Stimulated activated CD8-positive, alpha-beta memory T cell treated with anti-CD3 and anti-CD28 coated beads, Interleukin-4, amount 100 ng/mL, for 24 hours (primary cell): ENCODE measurements around the gene EIF3D.
A peak's percentile ranks its signal among the peaks of the same experiment; 100 is the strongest.

Experiments
- DNase-seq: peaks from one replicate; pipeline ENCODE4 v3.0.0-alpha.2; 2020; ENCODE audit warnings: low read depth

EIF3D gene

DNA sequence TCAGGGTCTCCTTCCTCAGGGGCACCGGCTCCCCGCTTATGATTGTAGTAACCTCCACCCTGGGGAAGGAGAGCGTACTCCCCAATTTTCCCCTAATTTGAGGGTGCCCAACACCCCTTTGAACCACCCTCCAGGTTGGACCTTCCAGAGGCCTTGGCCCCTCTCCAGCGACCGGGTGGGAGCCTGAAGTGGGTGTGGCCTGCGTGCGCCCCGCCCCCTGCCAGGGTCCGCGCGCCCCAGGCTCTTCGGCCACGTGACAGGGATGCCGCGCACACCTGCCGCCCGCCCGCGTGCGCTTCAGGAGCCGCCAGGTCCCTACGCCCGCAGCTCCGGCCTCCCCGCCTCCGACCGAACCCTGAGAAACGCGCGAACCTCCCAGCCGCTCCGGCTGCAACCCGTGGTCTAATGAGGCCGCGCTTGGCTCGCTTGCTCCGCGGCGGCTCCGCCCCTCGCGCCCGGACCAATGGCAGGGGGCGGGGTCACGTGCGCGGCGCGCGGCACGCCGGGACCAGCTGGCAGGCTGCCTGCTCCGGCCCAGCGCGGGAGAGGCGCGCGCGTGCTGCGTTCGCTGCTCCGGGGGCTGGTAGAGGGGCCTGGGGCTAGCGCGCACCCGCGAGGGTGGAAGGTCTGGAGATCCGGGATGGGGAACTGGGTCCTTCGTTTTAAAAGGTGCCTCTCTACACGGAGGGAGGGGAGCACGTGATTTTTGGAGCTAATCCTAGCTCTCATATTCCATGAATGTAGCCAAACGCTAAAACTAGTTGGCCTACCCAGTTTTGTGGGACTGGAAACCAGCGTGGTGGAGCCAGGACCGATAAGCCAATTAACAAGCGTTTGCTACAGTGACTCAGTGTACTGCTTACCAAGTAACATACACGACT is 22.1 kb downstream of the EIF3D start, which contains the start of gene FOXRED2:
Gene FOXRED2 (minus strand): TSS at position 404 of the 881 bp plus-strand sequence. CDS start 618 bp downstream, outside the sequence.
- peak; percentile 82 for DNase-seq

DNA sequence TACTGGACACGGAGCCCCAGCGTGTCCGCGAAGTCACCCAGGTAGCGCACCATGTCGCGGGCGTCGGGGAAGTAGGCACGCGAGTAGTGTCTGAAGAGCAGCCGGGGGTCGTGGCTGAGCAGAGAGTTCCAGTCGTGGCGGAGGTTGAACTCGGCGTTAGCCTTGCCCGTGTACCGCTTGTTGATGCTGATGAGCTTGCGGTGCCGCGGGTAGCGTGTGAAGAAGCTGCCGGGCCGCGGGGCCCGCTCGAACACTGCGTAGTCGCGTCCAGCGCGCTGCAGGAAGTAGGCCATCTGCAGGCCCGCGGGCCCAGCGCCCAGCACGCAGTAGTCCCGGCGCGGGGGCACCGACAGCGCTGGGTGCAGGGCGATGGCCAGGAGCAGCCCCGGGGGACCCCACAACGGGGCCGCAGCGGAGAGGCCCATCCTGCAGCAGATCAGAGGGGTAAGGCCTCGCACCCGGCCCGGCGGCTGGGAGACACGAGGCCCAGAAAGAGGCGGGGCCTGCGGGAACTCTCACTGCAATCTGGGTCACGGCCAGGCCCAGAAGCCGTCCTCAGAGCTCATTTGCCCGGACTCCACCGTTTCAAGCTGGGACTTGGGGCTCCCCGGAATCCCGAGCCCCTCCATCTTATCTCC is 22.8 kb downstream of the EIF3D start:
- DNase-seq = no peak

DNA sequence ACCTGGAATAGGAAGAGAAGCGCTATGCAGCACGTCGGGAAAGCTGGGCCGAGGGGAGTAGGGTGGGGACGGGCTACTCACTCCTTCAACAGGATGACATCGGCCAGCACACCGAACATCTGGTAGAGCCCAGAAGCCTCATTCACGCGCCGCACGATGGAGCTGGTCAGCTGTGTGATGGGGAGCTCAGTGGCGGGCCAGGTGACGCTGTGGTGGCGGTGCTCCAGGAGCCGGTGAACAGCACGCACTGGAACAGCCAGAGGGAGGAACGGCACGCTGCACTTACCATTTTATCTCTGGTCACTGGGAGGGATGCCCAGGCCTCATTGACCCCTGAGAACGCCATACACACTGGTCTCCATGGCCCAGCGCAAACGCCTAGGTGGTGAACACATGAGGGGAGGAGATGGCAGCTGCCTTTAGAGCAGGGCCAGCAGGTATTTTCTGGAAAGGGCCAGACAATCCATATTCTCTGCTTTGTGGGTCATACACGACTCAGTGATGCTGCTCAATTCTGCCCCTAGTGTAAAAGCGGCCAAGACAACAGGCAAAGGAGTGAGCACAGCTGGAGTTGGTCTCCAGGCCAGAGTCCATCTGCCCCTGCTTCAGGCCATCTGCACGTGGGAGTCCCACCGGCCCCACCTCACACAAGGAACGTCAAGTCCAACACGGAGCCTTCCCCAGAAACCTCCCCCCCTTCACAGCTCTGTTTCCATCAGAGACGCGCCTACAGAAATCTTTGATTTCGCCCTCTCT is 30.9 kb downstream of the EIF3D start:
- DNase-seq = no peak

DNA sequence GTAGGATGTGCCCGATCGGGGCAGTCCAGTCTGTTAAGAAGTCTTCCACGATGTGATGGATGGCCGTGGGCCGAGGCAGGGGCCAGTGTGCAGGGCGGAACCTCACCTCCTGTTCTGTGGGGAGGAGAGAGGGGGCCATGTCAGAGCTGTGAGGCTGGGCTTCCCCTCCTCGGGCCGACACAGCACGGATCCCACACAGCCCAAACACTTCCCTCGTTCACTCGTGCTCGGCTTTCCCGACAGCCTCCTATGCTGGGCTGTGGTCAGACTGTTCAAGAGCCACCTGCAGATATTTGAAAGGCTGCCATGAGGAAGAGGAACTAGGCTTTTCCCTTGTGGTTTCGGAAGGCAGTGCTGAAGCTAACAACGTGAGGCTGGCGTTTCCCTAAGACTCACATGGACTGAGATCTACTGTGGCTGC is 35.3 kb downstream of the EIF3D start:
- DNase-seq = no peak

DNA sequence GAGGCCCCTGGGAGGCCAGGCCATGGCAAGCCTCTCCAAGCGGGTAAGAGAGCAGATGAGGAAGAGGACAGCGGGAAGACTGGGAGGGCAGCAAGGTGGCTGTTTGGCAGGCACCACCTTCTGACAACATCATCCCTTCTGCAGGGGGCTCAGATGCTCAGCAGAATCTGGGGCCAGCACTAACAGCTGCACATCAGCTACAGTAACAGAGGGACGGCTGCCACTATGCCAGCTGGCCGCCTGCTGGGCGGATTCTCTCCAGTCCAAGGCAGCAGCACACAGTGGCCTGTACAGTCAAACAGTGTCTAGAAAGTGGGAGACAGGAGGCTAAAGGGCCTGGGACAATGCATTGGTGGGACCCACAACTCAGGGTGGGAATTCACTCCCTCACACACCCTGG is 36.9 kb downstream of the EIF3D start:
- no peak for DNase-seq

DNA sequence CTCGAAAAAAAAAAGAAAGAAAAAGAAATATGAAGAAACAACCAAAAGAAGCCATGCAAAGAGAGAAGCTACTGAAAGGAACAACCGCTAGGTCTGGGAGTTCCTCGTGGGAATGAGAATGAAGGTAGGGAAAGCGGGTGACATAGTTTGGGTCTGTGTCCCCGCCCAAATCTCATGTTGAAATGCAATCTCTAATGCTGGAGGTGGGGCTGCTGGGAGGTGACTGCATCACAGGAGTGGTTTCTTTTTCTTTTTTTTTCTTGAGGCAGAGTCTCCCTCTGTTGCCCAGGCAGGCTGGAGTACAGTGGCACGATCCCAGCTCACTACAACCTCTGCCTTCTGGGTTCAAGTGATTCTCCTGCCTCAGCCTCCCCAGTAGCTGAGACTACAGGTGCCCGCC is 37.8 kb downstream of the EIF3D start:
- no peak for DNase-seq

DNA sequence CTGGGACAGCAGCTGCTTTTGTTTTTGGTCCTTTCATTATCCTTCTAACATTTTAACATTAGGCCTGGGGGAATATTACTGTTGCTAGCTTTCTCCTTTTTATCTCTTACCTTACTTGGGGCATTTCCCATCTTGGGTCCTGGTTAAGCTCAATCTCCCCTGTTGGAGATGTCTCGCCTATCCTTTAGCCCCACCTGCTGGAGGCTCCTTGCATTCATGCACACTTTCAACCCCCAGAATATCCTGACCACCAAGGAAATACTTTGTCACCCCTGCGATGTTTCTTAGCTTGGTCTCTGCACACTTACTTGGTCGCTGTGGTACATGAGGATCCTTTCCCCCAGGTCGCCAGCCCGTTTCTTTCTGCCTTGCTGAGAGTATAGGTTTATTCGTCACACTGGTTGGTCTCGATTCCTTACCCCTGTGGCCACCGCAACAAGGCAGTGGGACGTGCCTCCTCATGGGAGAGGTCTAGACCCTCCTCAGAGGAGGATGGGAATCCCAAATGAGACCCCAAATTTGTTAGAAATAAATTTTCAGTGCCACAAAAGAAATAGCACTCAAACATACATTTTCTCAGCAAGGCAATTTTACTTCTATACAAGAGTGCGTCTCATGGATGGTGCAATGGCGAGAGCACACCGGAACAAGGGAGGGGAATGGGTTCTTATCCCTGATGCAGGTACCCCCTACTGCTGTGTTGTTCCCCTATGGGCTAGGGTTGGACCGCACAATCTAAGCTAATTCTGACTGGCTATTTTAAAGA is 42.2 kb downstream of the EIF3D start:
- peak; percentile 51 for DNase-seq

DNA sequence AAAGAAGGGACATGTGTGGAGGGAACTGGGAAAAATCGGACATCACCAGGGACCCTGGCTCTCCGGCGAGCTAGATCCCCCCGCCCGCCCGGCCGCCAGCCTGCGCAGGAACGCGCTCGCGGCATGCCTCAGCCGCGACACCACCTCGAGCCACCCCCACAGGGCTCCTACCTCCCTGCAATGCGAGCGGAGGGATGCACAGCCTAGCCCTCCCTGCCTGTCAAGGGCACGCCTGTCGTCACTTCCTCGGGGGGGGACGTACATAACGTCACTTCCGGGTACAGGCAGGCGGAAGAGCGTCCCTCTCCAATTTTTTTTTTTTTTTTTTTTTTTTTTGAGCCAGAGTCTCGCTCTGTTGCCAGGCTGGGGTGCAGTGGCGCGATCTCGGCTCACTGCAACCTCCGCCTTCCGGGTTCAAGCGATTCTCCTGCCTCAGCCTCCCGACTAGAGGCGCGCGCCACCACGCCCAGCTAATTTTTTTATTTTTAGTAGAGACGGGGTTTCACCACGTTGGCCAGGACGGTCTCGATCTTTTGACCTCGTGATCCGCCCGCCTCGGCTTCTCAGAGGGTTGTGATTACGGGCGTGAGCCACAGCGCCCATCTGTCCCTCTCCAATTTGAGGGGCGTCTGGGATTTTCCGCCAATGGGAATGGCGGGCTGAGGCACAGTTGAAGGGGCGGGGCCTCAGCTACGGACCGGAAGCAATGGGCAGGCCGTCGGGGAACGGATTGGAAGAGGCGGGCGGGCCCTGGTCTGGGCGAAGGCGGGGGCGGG is 47.4 kb downstream of the EIF3D start, which contains the start of gene TXN2:
Gene TXN2 (minus strand): TSS at position 248 of the 776 bp plus-strand sequence. CDS start 803 bp downstream, outside the sequence.
- peak; percentile 89 for DNase-seq

DNA sequence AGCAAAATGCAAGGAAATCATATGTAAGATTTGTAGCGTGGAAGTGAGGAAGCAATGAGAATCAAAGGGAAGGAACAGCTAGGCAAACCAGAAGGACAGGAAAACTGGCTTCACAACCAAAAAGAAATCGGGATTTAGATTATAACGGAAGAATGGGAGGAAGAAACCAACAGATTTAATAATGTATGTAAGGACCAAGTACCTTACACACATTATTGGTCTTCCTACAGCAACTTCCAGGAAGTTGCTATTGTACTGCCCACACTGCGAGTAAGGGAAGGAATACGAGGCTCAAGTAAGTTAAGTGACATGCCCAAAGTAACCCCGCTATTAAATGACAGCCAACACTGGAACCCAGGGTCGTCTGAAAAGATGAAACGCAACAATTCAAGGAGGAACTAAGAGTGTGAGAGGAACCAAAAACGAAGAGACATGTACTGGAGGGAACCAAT is 48.0 kb downstream of the EIF3D start:
- no peak for DNase-seq

DNA sequence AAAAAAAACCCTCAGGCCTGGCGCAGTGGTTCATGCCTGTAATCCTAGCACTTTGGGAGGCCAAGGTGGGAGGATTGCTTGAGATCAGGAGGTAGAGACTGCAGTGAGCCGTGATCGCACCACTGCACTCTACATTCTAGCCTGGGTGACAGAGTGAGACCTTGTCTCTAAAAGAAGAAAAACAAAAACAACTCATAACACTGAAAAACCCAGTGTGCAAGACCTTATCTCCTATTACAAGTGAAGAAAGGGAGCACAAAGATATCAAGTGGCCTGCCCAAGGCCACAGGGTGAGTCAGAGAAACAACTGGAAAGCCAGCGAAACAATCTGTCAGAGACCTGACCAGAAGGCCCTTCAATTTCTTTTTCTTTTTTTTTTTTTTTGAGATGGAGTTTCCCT is 50.0 kb downstream of the EIF3D start:
- DNase-seq = no peak

DNA sequence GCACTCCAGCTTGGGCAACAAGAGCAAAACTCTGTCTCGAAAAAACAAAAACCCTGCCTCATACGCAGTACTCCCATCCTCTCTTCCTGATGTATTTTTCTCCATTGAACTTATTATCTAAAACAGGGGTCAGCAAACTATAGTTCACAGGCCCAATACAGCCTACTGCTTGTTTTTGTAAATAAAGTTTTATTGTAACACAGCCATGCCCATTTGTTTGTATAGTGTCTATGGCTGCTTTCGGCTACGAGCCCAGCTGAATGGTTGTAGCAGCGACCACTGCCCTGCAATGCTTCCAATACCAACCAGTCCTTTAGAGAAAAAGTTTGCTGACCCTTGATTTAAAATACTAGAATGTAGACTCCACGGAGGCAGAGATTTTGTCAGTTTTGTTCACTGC is 53.6 kb downstream of the EIF3D start:
- DNase-seq = no peak

DNA sequence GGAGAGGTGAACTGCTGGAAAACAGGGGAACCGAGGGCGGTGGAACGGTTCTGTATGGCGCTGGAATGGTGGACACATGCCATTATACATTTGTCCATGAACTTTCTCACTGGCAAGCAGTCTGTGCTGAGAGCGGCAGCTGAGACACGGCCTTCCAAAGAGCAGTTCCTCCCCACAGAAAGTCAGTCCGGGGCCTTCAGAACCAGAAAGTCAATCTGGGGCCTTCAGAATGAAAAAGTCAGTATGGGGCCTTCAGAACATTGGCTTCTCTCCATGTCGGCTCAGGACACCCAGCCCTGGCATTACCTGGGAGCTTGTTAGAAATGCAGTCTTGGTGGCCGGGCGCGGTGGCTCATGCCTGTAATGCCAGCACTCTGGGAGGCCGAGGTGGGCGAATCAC is 56.3 kb downstream of the EIF3D start:
- no peak for DNase-seq

DNA sequence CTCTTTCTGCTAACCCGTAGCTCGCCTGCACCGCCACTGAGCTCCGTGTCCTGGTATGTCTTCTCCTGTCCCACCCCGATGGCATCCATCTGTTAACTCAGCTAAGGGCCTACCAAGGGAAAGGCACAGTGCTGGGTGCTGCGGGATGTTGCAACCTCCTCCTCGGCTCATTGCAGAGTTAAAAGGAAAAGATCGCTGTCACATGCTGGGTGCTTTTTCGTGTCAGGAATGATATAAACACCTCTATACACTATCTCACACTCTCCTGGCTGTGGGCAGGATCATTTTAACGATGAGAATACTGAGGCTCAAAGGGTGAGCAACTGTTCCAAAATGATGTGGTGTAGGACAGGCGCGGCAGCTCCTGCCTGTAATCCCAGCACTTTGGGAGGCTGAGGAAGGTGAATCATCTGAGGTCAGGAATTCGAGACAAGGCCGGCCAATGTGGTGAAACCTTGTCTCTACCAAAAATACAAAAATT is 57.6 kb downstream of the EIF3D start:
- no peak for DNase-seq

DNA sequence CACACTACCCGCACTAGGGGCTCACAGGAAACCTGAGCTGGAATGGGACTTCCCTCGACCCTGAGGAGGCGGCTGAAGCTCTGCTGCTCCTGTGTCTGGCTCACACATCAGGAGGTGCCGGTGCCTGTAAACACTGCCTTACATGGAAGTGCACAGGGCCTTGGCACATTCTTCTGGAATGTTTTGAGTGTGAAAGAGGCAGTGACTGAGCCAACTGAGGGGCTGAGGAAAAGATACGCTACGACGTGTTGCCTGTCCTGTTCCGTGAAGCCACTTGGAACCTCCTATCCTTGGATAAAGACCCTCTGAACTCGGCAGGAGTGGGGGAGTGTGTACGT is 58.0 kb downstream of the EIF3D start:
- no peak for DNase-seq

DNA sequence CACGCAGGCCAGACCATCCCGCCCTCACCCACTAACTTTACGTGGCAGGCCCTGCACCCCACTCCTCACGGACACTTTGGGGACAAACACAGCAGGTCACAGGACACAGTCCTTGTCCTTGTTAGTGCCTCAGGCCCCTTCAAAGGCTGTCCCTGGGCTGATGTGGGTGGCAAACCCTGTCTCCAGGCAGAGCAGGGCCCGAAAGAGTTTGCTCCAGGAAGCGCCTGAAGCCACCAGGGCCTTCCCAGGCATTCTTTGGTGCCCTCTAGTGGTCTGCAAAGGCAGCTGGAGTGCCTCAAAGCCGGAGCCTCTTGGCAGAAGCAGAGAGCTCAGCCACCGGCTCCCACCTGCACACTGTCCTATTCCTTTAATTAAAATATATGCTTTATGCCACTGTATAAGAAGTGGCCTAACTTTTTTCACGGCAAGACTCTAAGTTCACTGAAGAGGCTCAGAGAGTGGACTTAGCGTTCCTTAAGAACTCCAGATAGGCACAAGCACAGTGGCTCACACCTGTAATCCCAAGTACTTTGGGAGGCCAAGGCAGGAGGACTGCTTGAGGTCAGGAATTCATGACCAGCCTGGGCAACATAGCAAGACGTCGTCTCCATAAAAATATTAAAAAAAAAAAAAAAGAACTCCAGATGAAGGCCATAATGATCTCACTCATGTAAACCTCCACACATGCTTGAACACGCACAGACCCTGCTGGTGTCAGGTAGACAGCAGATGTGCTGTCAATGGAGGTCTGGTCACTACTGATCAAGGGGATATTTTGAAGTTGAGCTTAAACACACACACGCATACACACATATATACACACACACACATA is 58.6 kb downstream of the EIF3D start:
- DNase-seq = peak; percentile 68

DNA sequence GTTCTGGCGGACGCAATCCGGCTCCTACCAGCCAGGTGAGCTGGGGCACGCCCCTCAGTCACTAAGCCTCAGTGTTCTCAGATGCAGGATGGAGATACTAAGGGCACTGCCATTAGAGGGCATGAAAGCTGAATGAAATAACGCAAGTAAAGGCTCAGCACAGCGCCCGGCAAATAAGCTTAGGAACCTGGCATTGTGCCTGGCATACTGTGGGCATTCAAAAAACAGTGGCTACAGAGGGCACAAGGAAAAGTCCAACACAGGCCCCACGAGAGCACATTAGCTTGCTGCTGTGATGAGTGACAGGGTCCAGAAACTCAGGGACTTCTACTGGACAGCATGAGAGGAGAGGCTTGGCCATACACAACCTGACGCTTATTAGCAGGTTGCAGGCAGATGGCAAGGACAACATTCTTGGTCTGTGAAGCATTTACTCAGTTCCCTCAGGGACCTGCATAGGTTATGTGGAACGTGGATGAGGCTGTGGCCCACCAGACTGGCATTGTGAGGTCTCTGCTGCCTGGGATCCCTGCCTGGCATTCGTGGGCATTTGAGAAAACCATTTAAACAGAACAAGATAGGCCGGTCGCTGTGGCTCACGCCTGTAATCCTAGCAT is 59.8 kb downstream of the EIF3D start:
- no peak for DNase-seq

DNA sequence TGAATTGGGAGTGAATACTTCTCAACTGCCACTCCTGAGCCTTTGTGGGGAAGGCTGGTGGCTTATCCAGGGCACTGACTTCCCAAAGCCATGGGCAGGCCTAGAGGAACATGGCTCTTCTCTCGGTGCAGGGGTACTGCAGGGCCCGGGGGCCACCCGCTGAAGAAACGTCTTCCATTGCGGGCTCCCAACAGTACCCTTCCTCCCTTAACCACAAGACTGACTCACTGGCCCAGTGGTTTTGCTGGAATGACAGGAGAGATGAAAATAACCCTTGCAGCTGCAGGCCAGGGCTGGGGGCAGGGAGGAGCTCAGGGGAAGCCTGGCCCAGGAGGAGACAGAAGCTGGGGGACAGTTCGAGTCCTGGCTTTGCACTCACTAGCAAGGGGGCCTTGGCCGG is 61.0 kb downstream of the EIF3D start:
- no peak for DNase-seq

DNA sequence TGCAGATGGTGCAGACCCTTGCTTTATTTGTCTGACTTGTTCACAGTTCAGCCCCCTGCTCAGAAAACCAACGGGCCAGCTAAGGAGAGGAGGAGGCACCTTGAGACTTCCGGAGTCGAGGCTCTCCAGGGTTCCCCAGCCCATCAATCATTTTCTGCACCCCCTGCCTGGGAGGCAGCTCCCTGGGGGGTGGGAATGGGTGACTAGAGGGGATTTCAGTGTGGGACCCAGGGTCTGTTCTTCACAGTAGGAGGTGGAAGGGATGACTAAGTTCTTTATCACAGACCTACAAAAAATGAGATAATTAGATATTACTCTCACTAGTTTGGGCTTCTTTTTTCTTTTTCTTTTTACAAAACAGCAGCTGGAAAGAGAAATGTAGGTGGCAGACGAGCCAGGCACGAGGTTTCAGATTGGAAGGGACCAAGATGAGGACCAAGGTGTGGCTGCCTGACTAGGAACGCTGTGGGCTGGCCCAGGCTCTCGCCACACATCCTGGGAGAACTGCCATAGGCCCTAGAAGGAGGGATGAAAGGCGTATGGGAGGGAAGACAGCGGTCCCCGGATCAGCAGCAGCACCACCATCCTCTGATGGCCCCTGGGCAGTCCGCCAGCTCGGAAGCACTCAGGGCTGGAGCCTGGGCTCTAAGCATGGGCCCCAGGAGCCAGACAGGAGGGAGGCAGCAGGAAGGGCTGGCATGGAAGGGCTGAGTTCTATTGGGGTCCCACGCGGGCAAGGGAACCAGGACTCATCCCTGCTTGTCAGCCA is 61.7 kb downstream of the EIF3D start:
- DNase-seq = no peak

DNA sequence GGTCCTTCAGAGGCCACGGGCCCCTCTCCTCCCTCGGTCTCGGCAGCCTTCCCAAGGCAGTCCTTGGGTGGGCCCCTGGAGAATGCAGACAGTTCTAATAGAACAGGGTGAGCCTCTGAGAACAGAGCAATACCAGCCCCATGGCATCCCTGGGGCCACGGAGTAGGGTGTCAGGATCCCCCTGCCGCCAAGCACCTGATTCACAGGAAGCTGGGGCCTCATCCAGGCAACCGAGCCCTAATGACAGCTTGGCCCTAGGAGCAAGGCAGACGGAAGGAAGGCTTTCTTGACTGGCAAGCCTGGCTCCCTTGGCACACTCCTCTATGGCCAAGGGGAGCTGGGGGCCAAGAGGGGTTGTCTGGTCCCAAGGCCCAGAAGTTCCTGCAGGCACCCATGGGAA is 62.7 kb downstream of the EIF3D start:
- no peak for DNase-seq
